ELF-1 (cell line): Measurements from ENCODE around the gene PCID2.

Source experiments
- DNase-seq: peaks from one replicate; pipeline ENCODE4 v3.0.0-alpha.2; 2016; ENCODE audit warnings: low read depth, low spot score

PCID2 gene

DNA sequence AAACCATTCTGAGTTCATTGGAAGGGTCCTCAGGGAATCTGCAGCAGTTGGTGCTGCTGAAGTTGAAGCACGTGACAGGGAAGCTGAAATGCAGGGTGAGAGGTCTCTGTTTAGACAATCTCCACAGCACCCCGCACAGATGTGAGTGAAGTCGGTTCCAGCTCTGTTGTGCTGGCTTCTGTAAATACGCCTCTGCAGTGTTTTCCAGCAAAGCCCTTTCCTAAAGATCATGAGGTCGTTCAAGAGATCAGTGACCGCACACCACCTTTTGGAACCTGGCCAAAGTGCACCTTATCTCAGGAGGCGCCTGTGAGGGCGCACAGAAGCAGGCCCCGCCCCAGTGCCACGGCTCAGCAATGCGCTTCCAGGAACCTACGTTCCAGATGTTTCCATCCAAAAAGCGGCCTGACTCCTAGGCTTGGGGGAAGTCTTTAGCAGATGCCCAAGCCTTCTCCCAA, 11.7 kb upstream of the PCID2 start:
- DNase-seq, result no peak

DNA sequence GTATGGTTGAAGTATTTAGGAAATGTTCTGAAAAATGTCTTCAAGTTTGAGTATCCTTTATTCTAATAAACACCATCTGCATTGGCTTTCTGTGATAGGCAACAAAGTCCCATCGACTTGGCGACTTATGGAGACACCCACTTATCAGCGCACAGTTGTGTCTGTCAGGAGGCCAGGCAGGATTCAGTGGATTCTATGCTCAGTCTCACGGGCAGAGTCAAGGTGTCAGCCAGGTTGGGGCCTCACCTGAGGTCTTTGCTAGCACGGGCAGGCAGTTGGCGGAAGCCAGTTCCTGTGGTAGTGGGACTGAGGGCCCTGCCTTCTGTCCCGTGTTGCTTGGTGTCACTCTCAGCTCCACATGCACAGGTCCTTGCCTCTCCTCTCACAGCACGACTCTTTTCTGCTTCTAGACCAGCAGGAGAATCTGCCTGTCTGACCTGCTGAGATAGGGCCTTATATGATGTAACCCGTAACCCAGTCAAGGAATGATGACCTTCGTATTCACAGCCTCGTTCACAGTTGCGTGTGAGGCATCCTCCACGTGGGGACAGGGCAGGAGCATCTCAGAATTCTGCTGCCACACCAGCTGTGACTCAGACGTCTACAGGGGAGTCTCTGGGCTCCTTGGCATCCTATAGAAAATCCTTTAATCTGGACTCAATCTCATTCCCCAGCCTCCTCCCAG, 10.9 kb upstream of the PCID2 start:
- DNase-seq, result no peak

DNA sequence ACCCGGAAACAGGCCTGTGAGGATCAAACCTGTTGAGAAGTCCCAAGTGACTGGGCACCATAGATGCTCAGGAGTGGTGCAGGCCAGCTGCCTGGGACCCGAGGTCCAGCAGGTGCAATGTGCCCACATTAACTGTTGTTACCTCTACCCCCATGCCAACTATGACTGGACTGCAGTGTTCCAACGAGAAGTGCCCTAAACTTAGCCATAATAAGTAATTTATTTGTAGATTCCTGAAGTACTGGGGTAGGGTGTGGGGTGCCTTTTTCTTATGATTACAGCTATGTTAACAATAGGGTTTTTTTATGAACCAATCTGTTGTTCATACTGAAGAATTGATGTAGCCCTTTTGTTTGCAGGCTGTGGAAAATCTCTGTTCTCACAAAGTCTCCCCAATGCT, 10.1 kb upstream of the PCID2 start:
- DNase-seq, result no peak

DNA sequence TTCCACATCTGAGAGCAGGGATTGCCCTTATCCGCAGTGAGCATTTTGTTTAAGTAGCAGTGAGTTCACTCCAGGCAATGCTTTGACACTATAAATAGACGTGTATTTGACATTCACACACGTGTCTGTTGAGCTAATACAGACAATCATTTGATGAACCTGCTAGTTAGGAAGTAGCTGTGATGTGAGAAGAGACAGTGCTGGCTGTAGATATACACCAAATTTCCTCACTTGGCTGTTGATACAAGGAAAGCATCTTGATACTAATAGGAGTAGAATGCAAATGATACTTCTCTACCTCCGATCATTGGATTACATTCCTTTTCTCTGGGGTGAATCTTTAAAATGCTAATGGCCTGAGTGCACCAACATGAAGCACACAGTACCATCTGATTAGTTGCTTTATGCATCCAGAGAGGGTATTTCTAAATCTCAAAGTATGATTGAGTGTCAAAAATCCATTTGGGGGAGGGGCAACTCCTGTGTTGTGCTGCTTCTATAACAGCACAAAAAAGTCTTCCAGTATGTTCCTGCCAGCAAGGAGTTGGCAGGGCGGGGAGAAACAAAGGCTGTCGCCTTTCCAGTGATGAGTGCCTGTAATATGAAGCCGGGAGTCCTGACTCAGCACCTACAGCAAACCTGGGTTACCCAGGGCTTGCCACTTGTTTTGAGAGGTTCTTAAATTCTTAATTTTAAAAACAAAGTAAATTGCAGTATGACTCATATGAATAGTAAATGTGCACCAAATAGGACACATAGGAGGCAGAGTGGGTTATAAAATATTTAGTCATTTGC, 8.0 kb upstream of the PCID2 start:
- DNase-seq, result peak; percentile 66

DNA sequence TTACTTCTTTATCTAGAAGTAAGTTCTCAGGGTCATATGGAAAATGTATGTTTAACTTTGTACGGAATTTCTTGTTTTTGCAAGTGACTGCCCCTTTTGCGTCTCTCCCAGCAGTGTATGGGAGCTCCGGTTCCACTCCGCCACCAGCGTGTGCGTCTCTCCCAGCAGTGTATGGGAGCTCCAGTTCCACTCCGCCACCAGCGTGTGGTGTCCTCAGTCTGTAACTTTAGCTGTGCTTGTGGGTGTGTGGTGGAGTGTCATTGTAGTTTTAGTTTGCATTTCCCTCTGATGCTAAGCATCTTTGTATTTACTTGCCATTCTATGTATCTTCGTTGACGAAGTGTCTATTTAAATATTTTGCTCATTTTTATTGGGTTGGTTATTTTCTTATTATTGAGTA, 3.3 kb upstream of the PCID2 start:
- peak; percentile 66 for DNase-seq

DNA sequence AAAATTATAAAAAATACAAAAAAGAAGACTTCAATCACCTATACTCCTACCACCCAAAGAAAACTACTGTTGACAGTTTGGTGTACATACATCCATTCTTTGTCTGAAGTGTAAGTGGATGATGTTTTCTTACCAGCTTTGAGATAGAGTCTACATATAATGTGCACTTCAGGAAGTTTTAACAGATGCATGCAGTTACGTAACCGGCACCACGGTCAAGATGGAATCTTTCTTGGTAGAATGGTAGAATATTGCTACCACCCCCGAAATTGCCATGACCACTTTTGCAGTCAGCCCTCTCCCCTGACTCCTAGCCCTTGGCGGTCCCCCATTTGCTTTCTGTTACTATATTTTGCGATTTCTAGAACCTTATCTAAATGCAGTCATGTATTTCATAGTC, 2.4 kb upstream of the PCID2 start:
- DNase-seq, result no peak

DNA sequence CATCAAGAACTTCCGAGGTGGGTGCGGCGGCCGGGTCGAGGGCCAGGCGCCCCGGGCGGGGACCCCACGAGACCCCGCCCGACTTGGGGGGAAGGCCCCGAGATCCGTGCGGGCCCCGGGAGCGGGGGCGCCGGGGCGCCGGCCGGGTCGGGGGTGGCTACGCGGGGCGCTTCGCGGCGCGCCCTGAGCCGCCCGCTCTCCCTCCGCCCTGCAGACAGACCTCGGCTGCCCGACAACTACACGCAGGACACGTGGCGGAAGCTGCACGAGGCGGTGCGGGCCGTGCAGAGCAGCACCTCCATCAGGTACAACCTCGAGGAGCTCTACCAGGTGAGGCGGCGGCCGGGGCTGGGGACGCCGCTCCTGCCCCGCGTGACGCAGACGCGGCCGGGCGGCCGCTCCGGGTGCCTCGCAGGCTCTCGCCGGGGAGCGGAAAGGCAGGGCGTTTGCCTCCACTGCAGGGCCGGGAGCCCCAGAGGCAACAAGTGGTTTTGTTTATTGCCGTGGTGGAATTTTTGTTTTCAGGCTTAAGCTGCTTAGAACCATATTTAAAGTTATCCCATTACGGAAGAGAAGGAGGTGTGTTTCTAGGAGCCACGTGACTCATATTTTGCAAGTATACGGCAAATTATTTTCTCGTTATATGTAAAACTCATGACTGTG, 1.4 kb upstream of the PCID2 start:
- DNase-seq, result peak; percentile 71

DNA sequence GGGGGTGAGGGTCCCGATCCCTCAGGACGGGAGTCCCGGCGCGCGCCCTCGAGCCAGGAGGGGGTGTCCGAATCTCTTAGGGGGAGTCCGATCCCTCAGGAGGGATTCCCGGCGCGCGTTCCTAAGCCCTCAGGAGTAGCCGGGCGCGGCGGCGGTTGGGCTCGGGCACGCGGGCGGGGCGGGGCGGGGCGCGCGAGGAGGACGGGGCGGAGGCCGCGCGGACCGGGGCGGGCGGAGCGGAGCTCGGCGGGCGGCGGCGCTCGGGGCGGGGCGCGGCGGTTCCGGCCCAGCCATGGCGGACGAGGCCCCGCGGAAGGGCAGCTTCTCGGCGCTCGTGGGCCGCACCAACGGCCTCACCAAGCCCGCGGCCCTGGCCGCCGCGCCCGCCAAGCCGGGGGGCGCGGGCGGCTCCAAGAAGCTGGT, 878 bp upstream of the PCID2 start, which contains the start of gene CUL4A:
Gene CUL4A (plus strand): TSS at position 278 of the 423 bp plus-strand sequence. CDS start 15 bp downstream, at position 293.
- DNase-seq, result no peak

DNA sequence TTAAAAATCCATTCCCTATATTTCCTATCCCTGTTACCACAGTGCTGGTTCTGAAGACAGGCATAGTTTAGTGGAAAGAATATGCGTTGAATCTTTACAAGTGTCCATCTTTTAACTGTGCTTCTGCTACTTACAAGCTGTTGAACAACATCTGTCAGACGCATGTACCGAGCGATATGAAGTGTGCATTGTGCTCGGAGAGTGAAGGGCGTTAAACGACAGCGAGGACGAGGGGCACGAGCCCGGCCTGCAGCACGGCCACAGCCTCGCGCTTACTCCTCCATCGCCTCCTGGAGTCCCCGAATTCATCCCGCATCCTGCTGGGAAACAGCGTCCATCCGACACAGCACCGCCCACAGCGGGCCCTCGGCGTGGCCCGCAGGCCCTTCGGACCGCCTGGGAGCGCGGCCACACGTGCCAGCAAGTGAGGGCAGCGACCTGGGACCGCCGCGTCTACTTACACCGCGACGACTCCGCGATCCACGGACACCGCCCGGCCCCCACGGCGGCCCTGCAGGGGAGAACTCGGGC, 514 bp downstream of the PCID2 start:
- DNase-seq, result no peak

DNA sequence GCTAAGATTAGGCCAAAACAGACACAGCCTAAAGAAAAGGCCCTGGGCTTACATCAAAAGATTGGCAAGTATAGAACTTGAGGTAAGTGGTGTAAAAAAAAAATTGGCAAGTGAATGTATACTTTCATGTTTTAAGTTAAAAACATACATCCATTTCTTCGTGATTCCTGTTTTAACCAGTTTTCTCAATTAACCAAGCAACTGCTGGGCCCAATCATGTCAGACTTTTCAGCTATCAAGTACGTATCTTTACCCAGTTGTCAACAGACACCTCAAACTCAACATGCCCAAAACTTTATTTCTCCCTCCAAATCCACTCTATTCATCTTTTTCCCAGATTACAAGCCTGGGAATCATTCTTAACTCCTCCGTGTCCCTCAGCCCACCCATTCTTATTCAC, 1.0 kb downstream of the PCID2 start:
- DNase-seq, result no peak

DNA sequence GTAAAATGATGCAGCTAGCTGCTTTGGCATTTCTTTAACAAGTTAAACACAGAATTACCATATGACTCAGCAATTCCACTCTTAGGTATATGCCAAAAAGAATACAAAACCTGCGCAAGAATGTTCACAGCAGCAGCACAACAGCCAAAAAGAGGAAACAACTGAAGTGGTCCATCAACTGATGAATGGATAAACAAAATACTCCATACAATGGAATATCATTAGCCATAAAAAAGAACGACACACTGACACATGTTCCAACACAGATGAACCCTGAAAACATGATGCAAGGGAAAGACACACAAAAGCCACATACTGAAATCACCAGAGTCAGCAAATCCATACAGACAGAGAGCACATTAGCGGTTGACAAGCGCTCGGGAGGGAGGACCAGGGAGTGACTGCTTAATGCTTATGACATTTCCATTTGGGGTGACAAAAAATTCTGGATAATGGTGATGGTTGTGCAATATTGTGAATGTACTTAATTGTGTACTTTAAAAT, 3.0 kb downstream of the PCID2 start:
- no peak for DNase-seq

DNA sequence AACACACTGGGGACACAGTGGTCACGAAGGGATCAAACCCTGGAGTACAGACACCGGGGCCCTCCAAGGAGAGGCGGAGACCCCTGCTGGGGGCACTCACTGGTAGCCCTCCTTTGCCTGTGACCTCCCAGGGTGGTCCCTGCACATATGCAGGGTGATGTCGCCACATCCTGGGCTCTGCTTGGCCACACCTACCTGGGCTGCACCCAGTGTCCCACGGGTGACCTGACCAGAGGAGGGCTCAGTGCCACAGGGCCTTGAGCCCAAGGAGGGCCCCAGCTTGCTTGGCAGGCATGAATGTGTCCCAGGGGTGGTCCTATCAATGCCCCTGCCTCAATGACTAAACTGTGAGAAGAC, 4.1 kb downstream of the PCID2 start:
- DNase-seq, result no peak

DNA sequence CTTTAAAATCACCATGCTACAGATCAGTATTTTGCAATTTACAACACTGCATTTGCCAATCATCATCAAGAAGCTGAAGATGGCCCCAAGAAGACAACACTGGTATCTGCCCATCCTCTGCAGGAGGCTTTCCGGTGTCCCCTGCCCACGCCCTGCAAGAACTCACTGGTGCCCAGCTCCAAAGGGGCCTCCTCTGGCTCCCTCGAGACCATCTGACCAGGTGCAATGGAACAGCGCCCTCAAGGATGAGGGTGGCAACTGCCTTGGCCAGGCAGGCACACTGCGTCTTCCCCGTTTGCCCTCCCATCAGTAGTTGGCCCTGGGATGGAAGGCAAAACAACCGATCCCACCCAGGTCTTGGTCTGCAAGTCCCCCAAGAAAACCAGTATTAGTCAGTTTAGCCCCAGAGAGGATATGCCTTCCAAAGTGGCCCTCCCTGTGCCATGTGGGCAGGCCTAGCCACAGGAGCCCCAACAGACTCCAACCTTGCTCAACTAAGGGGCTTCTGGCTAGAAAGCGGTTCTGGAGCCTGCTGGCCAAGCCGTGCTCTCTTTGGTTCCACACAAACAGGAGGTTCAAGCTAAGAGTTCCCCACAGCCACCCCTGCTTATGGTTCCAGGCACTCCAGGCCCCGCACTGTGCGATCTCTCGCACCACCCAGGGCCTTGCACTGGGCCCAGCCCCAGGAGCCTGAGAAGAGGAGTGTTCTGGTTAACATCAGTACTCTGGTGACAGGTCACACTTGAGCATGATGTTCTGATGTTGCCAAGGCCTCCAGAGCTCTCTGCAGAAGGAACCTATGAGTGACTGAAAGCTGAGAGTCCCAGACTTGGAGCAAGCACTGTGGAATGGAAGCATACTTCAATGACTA, 4.7 kb downstream of the PCID2 start:
- DNase-seq, result peak; percentile 33

DNA sequence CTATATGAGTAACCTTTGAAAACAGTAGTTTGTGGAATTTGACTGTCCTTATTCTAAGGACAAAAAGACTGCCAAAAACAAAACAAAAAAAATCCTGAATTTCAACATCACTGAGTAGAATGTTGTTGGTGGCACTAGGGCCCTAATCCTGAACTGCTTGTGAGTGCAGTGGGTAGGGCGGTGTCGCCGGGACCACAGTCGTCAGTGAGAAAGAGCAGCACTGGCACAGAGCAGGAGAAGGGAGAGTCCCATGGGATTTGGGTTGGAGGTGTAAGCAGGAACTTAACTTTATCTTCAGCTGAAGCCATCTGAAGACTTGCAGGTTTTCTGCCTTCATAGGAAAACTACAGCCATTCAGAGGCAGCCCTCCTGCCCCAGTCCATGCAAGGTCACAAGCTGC, 5.6 kb downstream of the PCID2 start:
- DNase-seq, result no peak

DNA sequence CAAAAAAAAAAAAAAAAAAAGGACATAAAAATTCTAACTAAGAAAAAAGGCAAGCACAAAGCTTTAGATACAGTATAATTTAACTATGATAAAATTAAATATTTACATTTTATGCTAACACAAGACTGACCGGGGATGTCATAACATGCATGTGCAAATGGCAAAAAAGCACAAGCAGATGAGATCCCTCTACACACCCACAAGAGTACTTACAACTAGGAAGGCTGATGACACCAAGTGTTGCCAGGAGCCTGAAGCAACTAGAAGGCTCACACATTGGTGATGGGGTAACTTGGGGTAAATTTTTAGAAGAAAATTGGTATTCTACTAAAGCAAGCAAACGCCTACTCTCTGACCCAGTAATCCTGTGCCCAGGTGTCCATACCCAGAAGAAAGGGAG, 6.7 kb downstream of the PCID2 start:
- DNase-seq, result no peak

DNA sequence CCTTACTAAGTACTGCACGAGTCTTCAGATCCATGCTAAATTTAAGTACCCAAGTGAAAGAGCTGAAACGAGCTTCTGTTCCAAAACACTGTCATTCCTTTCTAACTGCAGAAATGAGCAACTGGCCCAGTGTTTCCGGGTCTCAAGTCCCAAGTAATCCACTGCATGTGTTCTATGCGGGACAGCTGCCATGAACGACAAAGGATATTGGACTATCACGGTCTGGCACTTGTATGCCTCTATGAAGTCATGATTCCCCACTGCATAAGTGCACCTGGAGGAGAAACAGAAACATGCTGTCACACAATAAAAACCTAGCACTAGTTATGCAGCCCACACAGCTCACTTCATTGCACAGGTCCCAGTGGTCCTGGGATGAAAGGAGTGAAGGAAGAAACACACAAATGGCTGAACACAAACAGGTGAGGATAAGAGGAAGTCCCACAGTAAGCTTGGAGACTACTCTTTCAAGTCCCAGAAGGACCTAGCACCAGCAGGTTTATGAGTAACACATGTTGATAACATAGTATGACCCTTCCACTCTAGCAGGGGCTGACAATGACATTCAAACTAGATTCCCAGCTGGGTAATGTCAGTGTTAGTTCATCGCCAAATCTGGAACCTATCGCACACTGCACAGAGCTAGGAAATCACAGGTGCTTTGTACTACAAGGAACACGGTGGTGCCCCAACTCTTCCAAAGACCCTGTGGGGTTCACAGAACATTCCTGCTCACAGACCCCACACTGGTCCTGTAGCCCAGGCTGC, 11.3 kb downstream of the PCID2 start:
- no peak for DNase-seq

DNA sequence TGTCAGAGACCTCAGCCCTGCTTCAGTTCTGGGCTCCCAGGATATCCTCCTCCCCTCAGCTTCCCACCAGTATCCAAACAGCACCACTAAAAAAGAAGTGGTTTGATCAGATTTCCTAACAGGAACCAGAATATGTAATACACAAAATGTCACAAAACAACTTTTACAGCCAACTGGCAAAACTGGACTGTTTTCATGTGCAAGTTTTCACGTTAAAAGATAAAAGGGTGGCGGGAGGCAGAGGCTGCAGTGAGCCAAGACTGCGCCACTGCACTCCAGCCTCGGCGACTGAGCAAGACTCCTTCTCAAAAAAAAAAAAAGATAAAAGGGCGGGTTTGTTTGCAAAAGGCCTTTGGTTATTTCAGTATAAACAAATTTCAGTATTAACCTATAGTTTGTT, 13.1 kb downstream of the PCID2 start:
- DNase-seq, result no peak

DNA sequence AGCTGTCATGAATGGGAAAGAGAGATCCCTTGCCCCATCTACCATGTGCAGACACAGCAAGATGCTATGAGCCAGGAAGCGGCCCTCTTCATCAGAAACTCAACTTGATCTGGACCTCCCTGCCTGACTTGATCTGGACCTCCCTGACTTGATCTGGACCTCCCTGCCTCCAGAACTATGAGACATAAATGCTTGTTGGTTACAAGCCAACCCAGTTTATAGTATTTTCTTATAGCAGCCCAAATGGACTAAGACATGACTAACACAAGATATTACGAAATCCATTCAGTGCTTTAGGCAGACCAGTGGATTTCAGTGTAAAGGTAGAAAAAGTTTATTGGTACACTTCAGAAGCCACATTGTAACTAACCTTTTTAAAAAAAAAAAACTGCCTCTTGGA, 15.6 kb downstream of the PCID2 start:
- DNase-seq, result no peak

DNA sequence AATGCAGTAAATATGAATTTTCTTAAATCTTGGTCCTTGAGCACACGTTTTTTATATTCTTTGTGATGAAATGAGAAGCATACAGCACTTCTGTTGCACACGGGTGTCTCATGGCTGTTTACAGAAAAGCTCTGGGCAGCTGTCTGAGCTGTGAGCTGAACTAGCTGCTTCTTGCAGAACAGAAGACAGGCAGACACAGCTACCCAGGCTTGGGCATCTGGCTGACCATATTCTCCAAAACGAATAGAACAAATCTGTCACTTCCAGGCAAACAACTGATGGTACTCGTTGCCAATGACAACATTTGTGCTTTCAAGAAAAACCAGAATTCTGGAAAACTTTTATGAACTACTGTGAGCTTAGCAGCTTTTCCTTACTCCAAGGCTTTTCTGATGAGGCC, 16.2 kb downstream of the PCID2 start:
- no peak for DNase-seq

DNA sequence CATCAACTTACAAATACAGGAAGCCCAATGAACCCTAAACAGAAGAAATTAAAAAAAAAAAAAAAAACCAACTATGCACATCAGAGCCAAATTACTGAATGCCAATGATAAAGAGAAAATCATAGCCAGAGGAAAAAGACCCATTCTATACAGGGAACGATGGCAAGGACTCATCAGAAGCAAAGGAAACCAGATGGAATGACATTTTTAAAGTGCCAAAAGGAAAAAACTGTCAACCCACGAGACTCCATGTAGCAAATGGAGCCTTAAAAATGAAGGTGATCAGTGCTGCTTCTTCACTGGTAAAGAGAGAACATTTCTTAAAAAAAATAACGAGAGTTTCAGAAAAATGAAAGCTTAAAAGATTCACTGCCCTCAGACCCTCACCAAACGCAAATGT, 18.3 kb downstream of the PCID2 start:
- no peak for DNase-seq
